Neural crest cell (in vitro differentiated cells): Measurements from ENCODE around the gene MED8. TPM values are rescaled to one million over a fixed set of nuclear protein-coding genes. Genes with fewer than 3 reads are reported as not detected.

Experiments used
- DNase-seq: peaks from one replicate; pipeline ENCODE4 v3.0.0; 2021; ENCODE audit warnings: low read depth, mixed read lengths, low spot score
- H3K27ac Mint-ChIP-seq: one replicate; pipeline ENCODE4 v1.8.0; 2021; ENCODE audit warnings: mild to moderate bottlenecking, mixed read lengths; ENCODE audit not compliant: unreplicated experiment
- H3K27me3 Mint-ChIP-seq: 2 replicates; pipeline ENCODE4 v1.8.0; 2021; ENCODE audit warnings: low read depth, mild to moderate bottlenecking, mixed read lengths
- H3K36me3 Mint-ChIP-seq: 2 replicates; pipeline ENCODE4 v1.8.0; 2021; ENCODE audit warnings: low read depth, mild to moderate bottlenecking, mixed read lengths
- H3K4me1 Mint-ChIP-seq: 2 replicates; pipeline ENCODE4 v1.8.0; 2021; ENCODE audit warnings: mixed read lengths
- H3K4me3 Mint-ChIP-seq: one replicate; pipeline ENCODE4 v1.8.0; 2021; ENCODE audit warnings: mild to moderate bottlenecking, mixed read lengths
- H3K9me3 Mint-ChIP-seq: 2 replicates; pipeline ENCODE4 v1.8.0; 2021; ENCODE audit warnings: mixed read lengths
- CTCF ChIP-seq: fragments of 200-600 bp; sonication (generic); conservative IDR thresholded peaks from 2 replicates; pipeline ENCODE4 v1.5.0; 2021; ENCODE audit warnings: antibody characterized with exemption, mild to moderate bottlenecking
- total RNA-seq: library from RNA; stranded (reverse); gene quantifications from 2 replicates; pipeline ENCODE4 v1.2.1, GENCODE V29; 2021

Gene MED8
- total RNA-seq, 1 donor from 2014 or later: 33.9 TPM

- H3K27me3 Mint-ChIP-seq: no peaks in the 10 kb centered on the region
- H3K27ac Mint-ChIP-seq: peak overlapping the region; percentile 79
- peaks cover 5% of the 10 kb centered on the region for H3K36me3 Mint-ChIP-seq
- no peak for DNase-seq
- no peak for TF ChIP-seq CTCF
- H3K4me3 Mint-ChIP-seq: no peak overlapping the region
- H3K4me1 Mint-ChIP-seq: peaks cover 28% of the 10 kb centered on the region
- H3K9me3 Mint-ChIP-seq: no peaks in the 10 kb centered on the region
Observed at GRCh38 chr1:43437031-43437973, 47.7 kb upstream of the MED8 start.

- Mint-ChIP-seq H3K4me1 (peaks cover 28% of the 10 kb centered on the region), H3K27me3 (no peaks in the 10 kb centered on the region), H3K4me3 (no peak overlapping the region), H3K9me3 (no peaks in the 10 kb centered on the region), H3K36me3 (peaks cover 8% of the 10 kb centered on the region), H3K27ac (peak overlapping the region; percentile 44)
- DNase-seq: no peak
- no peak for TF ChIP-seq CTCF
Observed at GRCh38 chr1:43436371-43436770, 46.8 kb upstream of the MED8 start.

- Mint-ChIP-seq H3K4me1 (peaks cover 28% of the 10 kb centered on the region), H3K27me3 (no peaks in the 10 kb centered on the region), H3K36me3 (peaks cover 15% of the 10 kb centered on the region), H3K27ac (peak overlapping the region; percentile 73), H3K4me3 (no peak overlapping the region), H3K9me3 (no peaks in the 10 kb centered on the region)
- TF ChIP-seq CTCF: no peak
- no peak for DNase-seq
Observed at GRCh38 chr1:43435146-43436145, 45.8 kb upstream of the MED8 start.

GRCh38 chr1:43434256-43434655 lies 44.7 kb upstream of the MED8 start:
- no peak for TF ChIP-seq CTCF
- H3K4me3 Mint-ChIP-seq: no peak overlapping the region
- no peak overlapping the region for H3K27ac Mint-ChIP-seq
- no peak for DNase-seq
- no peaks in the 10 kb centered on the region for H3K27me3 Mint-ChIP-seq
- peaks cover 28% of the 10 kb centered on the region for H3K4me1 Mint-ChIP-seq
- peaks cover 18% of the 10 kb centered on the region for H3K36me3 Mint-ChIP-seq
- no peaks in the 10 kb centered on the region for H3K9me3 Mint-ChIP-seq

- H3K36me3 Mint-ChIP-seq: peaks cover 18% of the 10 kb centered on the region
- peaks cover 28% of the 10 kb centered on the region for H3K4me1 Mint-ChIP-seq
- no peak overlapping the region for H3K27ac Mint-ChIP-seq
- no peaks in the 10 kb centered on the region for H3K9me3 Mint-ChIP-seq
- TF ChIP-seq CTCF: no peak
- no peak overlapping the region for H3K4me3 Mint-ChIP-seq
- no peaks in the 10 kb centered on the region for H3K27me3 Mint-ChIP-seq
- DNase-seq: no peak
Observed at GRCh38 chr1:43432907-43433306, 43.3 kb upstream of the MED8 start.
